Measurements from ENCODE around the gene HEXIM2.

Gene HEXIM2

GRCh38 chr17:45145035-45145389 is 16.7 kb upstream of the HEXIM2 start:
- DNase-seq: no peak

- DNase-seq: no peak
These were observed 15.5 kb upstream of the HEXIM2 start for GRCh38 chr17:45146166-45146565.

GRCh38 chr17:45146592-45146889 is 15.1 kb upstream of the HEXIM2 start:
- no peak for DNase-seq

GRCh38 chr17:45146890-45147580 is 14.6 kb upstream of the HEXIM2 start:
- DNase-seq: peak; percentile 93

- DNase-seq: peak; percentile 97
These were observed 14.0 kb upstream of the HEXIM2 start for GRCh38 chr17:45147581-45148182.

GRCh38 chr17:45148183-45149036 is 13.3 kb upstream of the HEXIM2 start, which contains the start of gene HEXIM1:
Gene HEXIM1 (plus strand): TSS chr17:45148475. CDS start chr17:45149191, 716 bp downstream.
- DNase-seq: peak; percentile 99

GRCh38 chr17:45149037-45149668 is 12.5 kb upstream of the HEXIM2 start:
- DNase-seq: peak; percentile 77

GRCh38 chr17:45149669-45150664 is 11.7 kb upstream of the HEXIM2 start:
- peak; percentile 34 for DNase-seq

GRCh38 chr17:45150911-45151809 is 10.5 kb upstream of the HEXIM2 start:
- no peak for DNase-seq

GRCh38 chr17:45155029-45155428 is 6.6 kb upstream of the HEXIM2 start:
- no peak for DNase-seq

GRCh38 chr17:45155483-45155882 is 6.2 kb upstream of the HEXIM2 start:
- DNase-seq: no peak

- no peak for DNase-seq
These were observed 5.4 kb upstream of the HEXIM2 start for GRCh38 chr17:45156242-45156641.

- DNase-seq: peak; percentile 56
These were observed 1.0 kb upstream of the HEXIM2 start for GRCh38 chr17:45160447-45161287.

- DNase-seq: no peak
These were observed 481 bp downstream of the HEXIM2 start for GRCh38 chr17:45162025-45162687.

- no peak for DNase-seq
These were observed 3.1 kb downstream of the HEXIM2 start for GRCh38 chr17:45164734-45165269.

GRCh38 chr17:45168991-45169752 is 7.5 kb downstream of the HEXIM2 start:
- no peak for DNase-seq

GRCh38 chr17:45170280-45170930 is 8.7 kb downstream of the HEXIM2 start:
- no peak for DNase-seq

- DNase-seq: no peak
These were observed 9.3 kb downstream of the HEXIM2 start for GRCh38 chr17:45170931-45171337.
